GM08714 (cell line): ENCODE results near the gene FIGN.

Source experiments
- H3K4me3 ChIP-seq: fragments of 200-500 bp; sonication (Bioruptor generic); 2 replicates; pipeline ENCODE4 v1.5.1; 2014; ENCODE audit warnings: mild to moderate bottlenecking, low read length, inconsistent platforms
- ZNF274 ChIP-seq: IDR thresholded peaks from 2 replicates; pipeline ENCODE4 v1.6.1; 2012; ENCODE audit warnings: mild to moderate bottlenecking, low read depth, low read length

Gene FIGN

DNA sequence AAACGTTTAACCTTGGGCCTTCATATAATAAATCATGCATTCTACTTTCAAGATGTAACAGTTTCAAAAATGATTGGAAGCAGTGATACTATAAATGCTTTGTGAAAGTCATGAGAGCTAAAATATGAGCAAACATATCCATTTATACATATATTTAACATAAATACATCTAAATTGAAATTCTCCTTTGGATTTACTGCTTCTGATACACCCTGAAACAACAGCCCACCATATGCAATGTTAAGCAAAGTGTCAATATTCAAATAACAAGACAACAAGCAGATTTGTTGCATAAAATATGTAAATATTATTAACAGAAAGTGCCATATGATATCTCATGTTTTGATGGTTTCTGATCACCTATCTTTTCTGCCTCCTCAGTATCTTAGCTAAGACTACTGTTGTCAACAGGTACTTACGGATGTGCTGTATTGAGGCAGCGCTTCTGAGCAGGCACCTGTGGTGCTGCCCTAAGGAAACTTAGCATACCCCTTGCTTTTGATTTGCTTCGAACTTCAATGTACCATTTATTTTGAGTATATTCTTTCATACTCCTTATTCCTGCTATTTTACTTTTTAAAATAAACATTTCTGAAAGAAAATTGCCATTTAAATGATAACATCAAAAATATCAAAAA is 6.1 kb downstream of the FIGN start:
- TF ChIP-seq ZNF274, result no peak

DNA sequence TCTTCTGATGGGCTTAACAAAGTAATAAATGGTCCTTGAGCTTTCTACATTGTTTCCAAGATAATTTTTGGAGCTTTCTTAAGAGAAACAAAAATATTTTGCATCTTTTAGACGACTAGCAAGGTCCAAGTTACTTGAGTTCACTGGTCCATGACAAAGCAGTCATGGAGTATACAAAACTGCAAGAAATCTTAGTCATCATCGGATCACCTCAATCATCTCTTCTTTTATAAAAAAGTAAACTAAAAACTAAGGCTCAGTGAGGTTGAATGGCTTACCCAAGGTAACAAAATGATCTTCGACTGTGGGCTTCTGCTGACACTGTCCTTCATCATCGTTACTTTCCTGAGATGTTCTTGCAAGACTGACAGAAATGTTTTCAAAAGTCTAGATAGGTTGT is 11.9 kb downstream of the FIGN start:
- H3K4me3 ChIP-seq, result no peak overlapping the region
- TF ChIP-seq ZNF274, result no peak

More for the DNA sequence above, 6.1 kb downstream of the FIGN start:
- H3K4me3 ChIP-seq, result no peak overlapping the region

DNA sequence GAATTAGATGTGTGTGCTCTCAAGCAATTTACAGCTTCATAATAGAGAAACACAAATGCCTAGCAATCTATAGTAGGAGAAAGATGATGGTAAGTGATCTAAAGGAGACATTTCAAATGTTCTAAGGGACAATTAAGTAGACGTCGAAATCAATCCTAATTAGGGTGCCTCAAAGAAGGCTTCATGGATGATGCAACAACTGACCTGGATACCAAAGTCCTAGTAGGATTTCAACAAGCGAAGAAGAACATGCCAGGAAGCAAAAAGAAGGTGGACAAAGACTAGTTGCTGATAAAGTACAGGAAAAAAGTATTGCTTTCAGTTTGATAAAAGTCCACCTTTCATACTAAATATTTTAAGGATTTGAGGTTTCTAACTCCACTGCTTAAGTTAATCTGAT is 12.5 kb downstream of the FIGN start:
- TF ChIP-seq ZNF274, result no peak
- no peak overlapping the region for H3K4me3 ChIP-seq

DNA sequence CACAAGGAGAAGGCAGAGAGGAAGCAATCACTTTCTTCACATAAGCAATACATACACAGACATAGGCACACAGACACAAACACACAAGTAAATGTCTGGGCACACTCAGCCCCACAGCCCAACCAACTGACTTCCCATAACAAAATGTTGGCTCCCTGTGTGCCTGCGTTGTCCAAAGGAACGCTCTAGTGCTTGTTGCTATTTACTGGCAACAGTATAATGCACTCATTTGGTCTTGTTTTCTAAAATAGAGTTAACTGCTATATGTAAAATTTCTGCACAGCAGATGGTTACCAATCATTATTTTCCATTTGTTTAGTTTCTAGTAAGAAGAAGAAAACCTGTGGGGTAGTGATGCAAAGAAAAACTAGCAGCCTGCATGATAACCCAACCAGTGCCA is 16.5 kb downstream of the FIGN start:
- no peak for TF ChIP-seq ZNF274
- H3K4me3 ChIP-seq, result no peak overlapping the region

DNA sequence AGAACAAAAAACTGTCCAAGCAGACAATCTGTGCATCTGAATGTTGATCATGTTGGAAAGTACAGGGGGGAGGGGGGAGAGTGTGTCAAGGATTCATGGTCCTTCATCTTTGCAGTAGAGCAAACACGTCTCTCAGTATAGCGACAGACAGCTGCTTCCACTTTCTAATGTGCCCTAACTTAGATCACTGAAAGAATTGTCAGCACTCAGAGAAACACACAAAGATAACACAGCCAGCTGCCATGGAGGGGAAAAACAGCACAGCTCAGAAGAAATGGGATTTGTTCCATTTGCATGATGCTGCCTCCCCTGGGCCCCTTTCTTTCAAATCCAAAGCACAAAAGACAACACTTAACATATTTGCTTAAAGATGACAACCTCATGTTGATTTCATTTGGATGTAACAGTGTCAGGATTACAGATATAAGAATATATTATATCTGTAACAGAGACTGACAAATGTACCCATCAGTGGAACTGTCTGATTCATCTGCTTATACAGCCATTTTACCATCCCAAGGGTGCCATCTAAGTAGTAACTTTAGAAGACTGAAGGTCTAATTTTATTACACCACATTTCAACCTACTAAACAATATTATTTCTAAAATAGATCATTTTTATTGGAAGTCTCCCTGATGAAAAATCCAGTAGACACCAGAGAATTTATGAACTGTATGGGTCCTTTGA is 17.7 kb downstream of the FIGN start:
- no peak for TF ChIP-seq ZNF274
- H3K4me3 ChIP-seq, result no peak overlapping the region

DNA sequence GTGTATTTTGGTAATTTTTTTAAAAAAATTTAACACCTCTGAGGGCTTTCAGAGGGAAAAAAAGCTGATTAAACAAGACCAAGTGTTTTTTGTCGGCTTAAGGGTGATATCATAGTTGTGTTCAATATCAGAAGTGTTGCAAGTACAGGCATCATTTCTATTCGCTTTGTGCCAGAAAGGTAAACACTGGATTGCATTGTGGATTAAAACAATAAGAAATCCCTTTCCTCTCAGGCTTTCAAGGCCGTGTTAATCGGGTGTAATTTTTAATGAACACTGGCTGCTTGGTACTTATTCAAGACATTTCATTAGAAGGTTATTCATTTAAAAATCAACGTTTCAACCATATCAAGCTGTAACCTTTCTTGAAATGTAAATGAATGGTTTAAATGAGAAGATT is 18.3 kb downstream of the FIGN start:
- TF ChIP-seq ZNF274, result no peak
- H3K4me3 ChIP-seq, result no peak overlapping the region

DNA sequence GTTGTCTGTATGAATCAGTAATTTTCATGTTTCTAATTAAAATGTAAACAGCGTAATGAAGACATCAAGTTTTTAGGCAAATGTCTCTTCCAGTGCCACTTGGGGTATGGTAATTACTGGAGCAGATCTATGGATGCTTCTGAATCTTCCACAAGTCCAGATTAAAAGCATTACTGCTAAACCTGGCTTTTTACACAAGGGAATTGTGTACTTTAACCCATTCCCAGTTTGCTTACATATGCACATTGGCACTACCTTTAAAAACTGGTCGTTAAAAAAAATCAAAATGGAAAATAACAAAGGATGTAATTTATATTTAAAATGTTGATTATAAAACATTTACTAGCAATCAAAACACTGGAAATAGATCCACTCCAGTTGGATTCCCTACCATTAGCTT is 19.7 kb downstream of the FIGN start:
- TF ChIP-seq ZNF274, result no peak

DNA sequence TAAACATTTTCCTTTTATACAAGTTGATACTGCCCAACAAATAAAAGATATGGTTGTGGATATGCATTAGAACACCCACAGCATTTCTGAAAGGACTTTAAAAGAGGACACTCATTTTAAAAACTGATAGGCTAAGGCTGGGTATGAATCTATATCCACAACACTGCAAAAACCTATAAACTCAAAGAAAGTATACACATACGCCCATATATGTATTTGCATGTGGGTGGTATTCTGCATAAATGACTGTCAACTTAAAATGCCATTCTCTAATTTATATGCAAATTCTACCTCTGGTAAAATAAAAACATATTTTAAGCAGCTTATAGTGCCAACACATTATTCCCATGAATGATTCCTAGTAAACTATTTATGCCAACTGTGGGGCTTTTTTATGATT is 20.1 kb downstream of the FIGN start:
- TF ChIP-seq ZNF274, result no peak
- no peak overlapping the region for H3K4me3 ChIP-seq

More for the DNA sequence above, 19.7 kb downstream of the FIGN start:
- H3K4me3 ChIP-seq, result no peak overlapping the region

DNA sequence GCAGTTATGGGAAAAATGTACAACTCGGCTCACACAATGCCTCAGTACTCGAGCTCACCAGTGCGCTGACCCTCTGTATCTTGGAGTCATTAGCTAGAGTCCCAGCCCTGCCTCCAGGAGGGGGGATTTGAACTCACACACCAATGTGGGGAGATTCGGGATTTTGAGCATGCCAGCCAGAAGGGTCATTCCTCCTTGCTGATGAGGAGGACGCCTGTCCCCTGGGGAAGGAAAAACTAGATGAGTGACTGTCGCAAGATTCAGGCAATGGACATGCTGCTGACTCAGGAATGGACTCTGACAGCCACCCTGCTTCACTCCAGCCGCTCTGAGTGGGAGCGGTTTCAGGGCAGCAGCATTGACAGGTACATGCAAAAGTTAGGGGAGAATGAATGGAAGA is 20.6 kb downstream of the FIGN start:
- no peak for TF ChIP-seq ZNF274

DNA sequence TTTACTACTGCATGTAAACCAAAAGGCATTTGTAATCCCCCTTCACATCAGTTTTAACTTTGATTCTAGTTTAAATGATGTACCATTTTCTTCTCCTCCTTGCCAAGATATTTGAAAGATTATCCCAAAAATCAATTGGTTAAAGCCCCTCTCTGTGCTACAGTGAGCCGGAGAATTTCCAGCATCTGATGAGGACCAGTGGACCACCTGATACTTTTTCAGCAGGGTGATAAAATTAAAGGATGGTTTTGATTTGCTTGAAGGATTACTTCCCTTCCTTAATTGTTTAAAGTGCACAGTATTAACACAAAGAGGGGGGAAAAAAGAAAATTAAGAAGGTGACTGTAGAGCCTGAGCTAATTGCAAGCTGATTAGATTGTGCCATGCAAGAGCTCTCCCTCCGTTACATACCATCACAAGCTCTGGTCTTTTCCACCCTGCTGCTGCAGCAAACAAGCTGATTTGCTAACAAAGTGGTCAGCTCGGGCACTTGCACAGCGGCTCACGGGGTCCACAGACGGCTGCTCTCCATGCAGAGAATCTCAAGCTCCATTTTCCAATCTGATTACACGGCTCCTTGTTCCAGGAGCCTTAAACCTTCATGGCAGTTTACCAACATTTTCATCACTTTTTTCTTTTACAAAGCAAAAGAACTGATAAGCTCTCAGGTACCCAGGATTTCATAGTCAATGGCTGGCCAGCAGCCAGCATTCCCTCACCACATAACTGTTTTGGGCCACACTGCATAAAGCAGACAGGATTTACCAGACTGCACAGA is 22.1 kb downstream of the FIGN start:
- no peak overlapping the region for H3K4me3 ChIP-seq
- TF ChIP-seq ZNF274, result no peak

More for the DNA sequence above, 20.6 kb downstream of the FIGN start:
- no peak overlapping the region for H3K4me3 ChIP-seq

DNA sequence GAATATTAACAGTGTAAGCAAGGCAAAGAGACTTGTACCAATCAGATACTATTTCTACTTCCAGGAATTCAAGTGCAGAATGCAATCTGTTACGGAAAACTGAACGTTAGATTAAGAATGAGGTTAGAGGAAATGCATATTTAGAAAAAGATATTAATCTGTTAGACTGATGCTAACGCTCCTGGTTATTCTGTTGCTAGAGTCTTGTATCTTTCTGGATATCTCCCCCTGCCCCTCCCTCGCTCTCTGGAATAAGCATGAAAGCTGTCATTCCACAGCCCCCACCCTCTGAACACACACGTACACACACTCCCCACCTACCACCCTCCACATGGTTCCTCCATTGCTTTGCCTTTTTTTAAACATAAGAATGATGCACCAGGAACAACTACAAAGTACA is 24.1 kb downstream of the FIGN start:
- H3K4me3 ChIP-seq, result no peak overlapping the region
- TF ChIP-seq ZNF274, result no peak

DNA sequence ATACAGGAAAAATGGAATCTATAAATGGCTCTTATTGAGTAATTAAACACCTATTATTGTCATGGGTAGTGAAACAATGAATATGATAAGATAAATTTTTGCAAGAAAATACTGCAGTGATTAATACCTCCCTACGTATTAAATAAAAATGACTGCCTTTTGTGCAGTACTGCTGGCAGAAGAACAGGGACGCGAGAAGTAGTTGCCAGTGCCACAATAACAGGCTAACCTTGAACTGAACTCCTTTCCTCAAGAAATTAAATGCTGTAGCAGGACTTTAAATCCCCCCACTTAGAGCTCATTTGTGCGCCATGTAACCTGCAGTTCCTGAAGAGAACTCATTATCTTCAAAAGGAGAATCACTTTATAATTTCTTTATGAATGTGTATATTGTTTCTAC is 24.6 kb downstream of the FIGN start:
- TF ChIP-seq ZNF274, result no peak

DNA sequence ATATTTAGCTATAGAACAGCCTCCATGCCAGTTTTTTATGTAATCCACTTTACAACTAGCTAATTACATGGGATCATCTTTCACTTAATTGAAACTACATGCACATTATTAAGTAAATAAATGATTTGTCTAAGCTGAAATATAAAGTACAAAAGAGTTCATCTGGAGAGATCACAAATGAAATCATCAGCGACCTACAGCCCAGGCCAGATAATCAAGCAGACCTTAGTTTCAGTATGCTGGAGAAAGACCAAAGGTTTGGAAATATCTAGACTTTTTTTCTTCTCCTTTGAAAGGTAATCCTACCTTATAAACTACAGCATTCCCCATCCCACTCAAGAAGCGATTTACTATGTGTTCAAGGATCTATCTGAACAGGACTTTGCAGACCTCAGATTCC is 26.5 kb downstream of the FIGN start:
- no peak overlapping the region for H3K4me3 ChIP-seq
- TF ChIP-seq ZNF274, result no peak

More for the DNA sequence above, 24.6 kb downstream of the FIGN start:
- no peak overlapping the region for H3K4me3 ChIP-seq

DNA sequence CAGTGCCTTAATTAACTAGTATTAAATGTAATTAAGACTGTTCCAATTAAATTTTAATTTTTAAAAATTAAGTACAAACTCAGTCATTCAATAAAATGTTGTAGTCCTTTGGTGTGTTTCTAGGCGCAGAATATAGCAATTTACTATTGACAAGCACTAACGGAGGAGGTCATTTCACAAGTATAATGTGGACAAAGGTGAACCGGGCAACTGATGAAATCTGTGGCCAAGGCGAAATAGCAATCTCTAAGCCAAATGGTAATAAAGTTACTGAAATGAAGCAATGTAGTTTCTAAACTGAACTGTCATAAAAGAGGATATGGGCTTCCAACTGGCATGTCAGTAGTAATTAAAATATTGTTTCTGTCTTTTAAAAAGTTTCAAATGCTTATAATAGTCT is 27.5 kb downstream of the FIGN start:
- no peak overlapping the region for H3K4me3 ChIP-seq
- TF ChIP-seq ZNF274, result no peak

DNA sequence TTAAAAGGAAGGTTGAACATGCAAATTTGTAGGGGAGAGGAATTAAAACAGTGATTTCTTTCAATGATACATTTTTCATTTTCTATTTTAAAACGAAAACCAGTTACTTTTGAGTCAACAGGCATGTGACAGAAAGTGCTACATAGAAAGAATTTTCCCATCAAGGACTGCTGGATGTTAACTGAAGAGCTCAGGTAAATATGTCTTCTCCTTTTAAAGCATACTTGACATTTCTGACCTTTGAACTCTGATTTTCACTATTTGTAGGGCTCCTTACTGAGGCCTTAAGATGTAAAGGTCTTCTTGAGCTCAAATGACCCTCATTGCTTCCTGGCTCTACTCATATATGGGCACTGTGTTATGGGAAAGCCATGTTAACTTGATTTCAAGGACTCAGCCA is 32.4 kb downstream of the FIGN start:
- H3K4me3 ChIP-seq, result no peak overlapping the region
- TF ChIP-seq ZNF274, result no peak
